Activated naive CD4-positive, alpha-beta T cell treated with anti-CD3 and anti-CD28 coated beads for 36 hours (primary cell): ENCODE data around the gene CACNA2D3. TPM values are rescaled to one million over a fixed set of nuclear protein-coding genes. Genes with fewer than 3 reads are reported as not detected.

ENCODE experiments used
- CTCF ChIA-PET: fragments of 350-600 bp; sonication (Branson Sonifier 250); formaldehyde crosslinking; loops from one replicate; lab custom pipeline; 2021; ENCODE audit warnings: antibody characterized with exemption; lab: Charles Lee
- DNase-seq: peaks from one replicate; pipeline ENCODE4 v3.0.0-alpha.2; 2020
- H3K27ac Mint-ChIP-seq: one replicate; pipeline ENCODE4 v1.8.0; 2021; ENCODE audit warnings: mild to moderate bottlenecking, mixed read lengths
- H3K27me3 Mint-ChIP-seq: one replicate; pipeline ENCODE4 v1.8.0; 2021; ENCODE audit warnings: low read depth, mixed read lengths
- H3K36me3 Mint-ChIP-seq: one replicate; pipeline ENCODE4 v1.8.0; 2021; ENCODE audit warnings: low read depth, mixed read lengths
- H3K4me1 Mint-ChIP-seq: one replicate; pipeline ENCODE4 v1.8.0; 2021; ENCODE audit warnings: low read depth, mixed read lengths
- H3K4me3 Mint-ChIP-seq: one replicate; pipeline ENCODE4 v1.8.0; 2021; ENCODE audit warnings: mild to moderate bottlenecking, moderate library complexity, mixed read lengths
- H3K9me3 Mint-ChIP-seq: one replicate; pipeline ENCODE4 v1.8.0; 2021; ENCODE audit warnings: mixed read lengths
- intact Hi-C: fragments of 100-400 bp; cut with micrococcal nuclease; formaldehyde crosslinking; loops from one replicate; pipeline ENCODE4 v1.15.1; 2023
- total RNA-seq, 2 experiments: library from RNA; stranded (reverse); gene quantifications; one replicate each; pipeline ENCODE4 v1.2.3, GENCODE V29; 2021

Gene CACNA2D3
- total RNA-seq, 2 experiments from 2014 or later: not detected

DNA sequence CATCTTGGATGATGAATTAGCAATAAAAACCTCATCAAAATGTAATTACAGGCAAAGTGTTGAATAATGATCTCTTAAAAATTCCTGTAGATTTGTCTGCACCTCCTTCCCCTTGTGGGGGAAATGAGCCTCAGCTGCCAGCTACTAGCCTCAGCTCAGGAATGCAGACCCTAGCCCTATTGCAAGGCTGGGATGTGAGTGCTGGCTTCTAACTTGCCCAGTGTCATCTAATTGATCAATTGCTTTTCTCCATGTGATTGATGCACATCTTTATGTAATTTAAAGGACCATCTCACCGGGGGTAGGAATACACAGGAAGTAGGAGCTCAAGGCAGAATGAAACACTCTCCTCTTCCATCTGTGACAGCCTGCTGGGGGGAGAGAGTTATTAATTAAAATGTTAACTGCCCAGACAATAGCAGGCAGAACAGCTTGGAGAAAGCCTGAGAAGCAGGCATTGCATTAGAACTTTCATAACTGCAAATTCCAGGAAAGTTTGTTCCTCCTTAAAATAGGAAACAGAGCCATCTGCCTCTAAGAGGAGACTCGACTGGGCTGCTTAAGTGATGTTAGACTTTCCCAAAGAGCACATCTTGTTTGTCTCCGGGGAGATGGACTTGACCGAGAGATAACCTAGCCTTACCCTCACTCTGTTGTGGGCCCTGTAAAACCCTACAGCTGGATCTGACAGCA lies 735.9 kb downstream of the CACNA2D3 start:
- Mint-ChIP-seq H3K27ac (no peak overlapping the region), H3K27me3 (peaks cover 3% of the 10 kb centered on the region), H3K4me1 (no peaks in the 10 kb centered on the region), H3K4me3 (no peak overlapping the region), H3K36me3 (no peaks in the 10 kb centered on the region), H3K9me3 (no peaks in the 10 kb centered on the region)
- intact Hi-C loops: loop anchor here (10.0 kb wide), 1 partner anchor 887 kb away; no protein-coding TSS in a partner anchor
- DNase-seq: no peak
- CTCF ChIA-PET: no interaction called here

DNA sequence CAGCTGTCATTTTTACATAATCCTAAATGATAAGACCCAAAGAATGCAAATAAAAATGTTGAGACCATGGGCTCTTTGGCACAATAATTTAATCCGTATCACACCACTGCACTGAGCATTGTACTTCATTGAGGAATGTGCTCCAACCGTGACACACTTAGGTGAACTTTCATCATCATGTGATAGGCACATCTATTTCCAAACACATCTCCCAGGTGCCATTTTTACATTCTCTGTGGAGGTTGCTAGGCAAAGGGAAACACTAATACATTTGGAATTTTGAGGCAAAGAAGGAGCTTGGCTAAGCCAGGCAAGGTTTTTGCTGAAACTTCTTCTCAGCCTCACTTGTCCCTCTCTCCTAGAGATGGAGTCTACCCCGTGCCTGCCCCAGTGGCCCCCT lies 736.8 kb downstream of the CACNA2D3 start:
- H3K27ac Mint-ChIP-seq: no peak overlapping the region

DNA sequence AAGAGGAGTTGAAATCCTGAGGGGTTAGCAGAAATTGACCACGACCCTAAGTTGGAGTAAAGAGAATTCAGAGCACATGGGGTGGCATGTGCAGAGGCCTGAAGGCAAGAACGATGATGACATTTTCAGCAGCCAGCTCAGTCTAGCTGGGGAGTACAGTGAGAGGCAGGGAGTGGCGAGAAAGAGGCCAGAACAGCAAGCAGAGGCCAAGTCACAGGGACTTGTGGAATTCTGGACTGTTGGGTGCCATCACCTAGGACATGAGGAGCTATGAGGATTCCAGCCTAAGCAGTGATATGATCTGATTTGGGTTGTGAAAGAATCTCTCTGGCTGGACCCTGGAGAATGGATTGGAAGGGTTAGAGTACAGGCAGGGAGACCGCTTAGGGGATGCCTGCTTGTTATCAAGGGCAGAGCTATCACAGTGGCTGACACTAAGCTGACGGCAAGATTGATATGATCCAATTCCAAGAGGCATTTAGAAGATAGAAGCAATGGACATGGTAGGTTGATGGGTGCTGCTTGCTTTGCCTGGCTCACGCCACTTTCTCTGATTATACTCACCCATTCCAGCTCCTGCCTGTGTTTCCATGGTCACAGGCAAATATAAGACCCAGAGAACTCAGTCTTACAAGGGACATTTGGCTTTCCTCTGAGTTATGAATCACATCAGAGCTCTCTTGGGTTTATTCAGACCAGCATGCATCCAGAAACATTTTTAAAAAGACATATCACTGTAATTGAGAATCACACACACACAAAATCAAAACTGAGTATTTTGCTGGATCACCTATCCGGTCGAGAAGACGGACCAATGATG lies 739.1 kb downstream of the CACNA2D3 start:
- Mint-ChIP-seq H3K4me1 (no peaks in the 10 kb centered on the region), H3K36me3 (no peaks in the 10 kb centered on the region), H3K9me3 (no peaks in the 10 kb centered on the region), H3K27ac (no peak overlapping the region), H3K27me3 (peaks cover 7% of the 10 kb centered on the region), H3K4me3 (no peak overlapping the region)
- CTCF ChIA-PET: no interaction called here
- intact Hi-C loops: no loop called here
- DNase-seq: no peak

More for the DNA sequence above, 736.8 kb downstream of the CACNA2D3 start:
- Mint-ChIP-seq H3K36me3 (no peaks in the 10 kb centered on the region), H3K27me3 (peaks cover 6% of the 10 kb centered on the region), H3K4me3 (no peak overlapping the region), H3K9me3 (no peaks in the 10 kb centered on the region), H3K4me1 (no peaks in the 10 kb centered on the region)
- no peak for DNase-seq
- intact Hi-C loops: loop anchor here (10.0 kb wide), 1 partner anchor 886 kb away; no protein-coding TSS in a partner anchor
- CTCF ChIA-PET: no interaction called here

DNA sequence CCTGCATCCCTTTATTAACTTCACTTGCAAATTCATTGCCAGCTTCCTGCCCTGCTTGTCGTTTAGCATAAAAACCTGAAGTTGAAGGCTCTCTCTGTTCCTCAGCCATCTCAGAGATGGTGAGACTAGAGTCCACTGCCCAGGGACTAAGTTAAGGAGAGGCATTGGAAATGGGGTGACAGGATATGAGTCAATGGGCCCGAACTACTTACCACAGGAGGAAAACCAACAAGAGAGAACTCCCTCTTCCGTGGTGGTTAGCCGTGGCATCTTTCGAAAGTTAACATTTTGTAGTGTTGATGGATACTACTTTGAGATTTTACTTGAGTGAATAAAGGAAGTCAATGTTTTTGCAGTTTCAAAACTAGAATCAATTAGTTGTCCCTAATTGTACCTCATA lies 740.2 kb downstream of the CACNA2D3 start:
- H3K36me3 Mint-ChIP-seq: no peaks in the 10 kb centered on the region
- no peaks in the 10 kb centered on the region for H3K4me1 Mint-ChIP-seq
- intact Hi-C loops: no loop called here
- CTCF ChIA-PET: no interaction called here
- DNase-seq: no peak
- no peak overlapping the region for H3K27ac Mint-ChIP-seq
- H3K4me3 Mint-ChIP-seq: no peak overlapping the region
- H3K27me3 Mint-ChIP-seq: peaks cover 6% of the 10 kb centered on the region
- H3K9me3 Mint-ChIP-seq: peaks cover under 1% of the 10 kb centered on the region

DNA sequence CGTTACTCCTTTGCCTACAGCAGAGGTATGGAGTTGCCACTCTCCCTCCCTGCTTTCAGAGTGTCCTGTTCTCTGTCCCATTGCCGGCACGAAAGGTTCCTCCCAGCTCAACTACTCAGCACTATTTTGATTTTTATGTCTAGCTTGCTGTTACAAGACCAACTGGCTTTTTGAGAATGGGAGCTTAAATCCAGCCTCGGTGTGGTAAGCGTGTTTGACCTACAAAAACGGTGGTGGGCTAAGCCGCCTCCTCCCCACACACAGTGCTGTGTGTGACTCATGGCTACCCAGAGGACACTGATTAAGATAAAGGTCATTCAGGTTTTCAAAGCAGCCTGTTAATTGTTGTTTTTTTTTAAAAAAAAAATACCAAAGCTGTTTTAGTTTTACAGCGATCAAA lies 741.0 kb downstream of the CACNA2D3 start:
- no peak overlapping the region for H3K27ac Mint-ChIP-seq
- no peak overlapping the region for H3K4me3 Mint-ChIP-seq
- DNase-seq: no peak
- H3K27me3 Mint-ChIP-seq: peaks cover 6% of the 10 kb centered on the region
- CTCF ChIA-PET: no interaction called here
- peaks cover 2% of the 10 kb centered on the region for H3K9me3 Mint-ChIP-seq
- no peaks in the 10 kb centered on the region for H3K4me1 Mint-ChIP-seq
- H3K36me3 Mint-ChIP-seq: no peaks in the 10 kb centered on the region
- intact Hi-C loops: no loop called here

DNA sequence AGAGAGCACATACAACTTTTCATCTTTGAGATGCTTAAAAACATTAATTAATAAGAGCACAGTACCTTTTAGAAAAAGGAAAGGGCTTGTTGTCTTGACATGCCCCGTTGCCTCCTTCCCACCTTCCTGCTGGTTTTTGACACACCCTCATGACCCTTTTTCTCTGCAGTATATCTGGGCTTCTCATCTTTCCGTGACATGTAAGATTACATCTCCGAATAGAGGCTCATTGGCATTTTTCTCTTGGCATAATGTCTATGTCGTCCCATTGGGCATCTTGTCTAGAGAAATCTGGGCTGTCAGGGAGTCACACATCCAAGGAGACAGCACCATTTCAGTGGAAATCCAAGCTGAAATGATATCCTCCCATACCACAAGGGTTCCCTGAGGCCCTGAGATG lies 741.4 kb downstream of the CACNA2D3 start:
- intact Hi-C loops: no loop called here
- no peak overlapping the region for H3K4me3 Mint-ChIP-seq
- H3K27me3 Mint-ChIP-seq: peaks cover 6% of the 10 kb centered on the region
- H3K4me1 Mint-ChIP-seq: no peaks in the 10 kb centered on the region
- H3K36me3 Mint-ChIP-seq: no peaks in the 10 kb centered on the region
- H3K27ac Mint-ChIP-seq: no peak overlapping the region
- H3K9me3 Mint-ChIP-seq: peaks cover 2% of the 10 kb centered on the region
- DNase-seq: no peak
- CTCF ChIA-PET: no interaction called here

DNA sequence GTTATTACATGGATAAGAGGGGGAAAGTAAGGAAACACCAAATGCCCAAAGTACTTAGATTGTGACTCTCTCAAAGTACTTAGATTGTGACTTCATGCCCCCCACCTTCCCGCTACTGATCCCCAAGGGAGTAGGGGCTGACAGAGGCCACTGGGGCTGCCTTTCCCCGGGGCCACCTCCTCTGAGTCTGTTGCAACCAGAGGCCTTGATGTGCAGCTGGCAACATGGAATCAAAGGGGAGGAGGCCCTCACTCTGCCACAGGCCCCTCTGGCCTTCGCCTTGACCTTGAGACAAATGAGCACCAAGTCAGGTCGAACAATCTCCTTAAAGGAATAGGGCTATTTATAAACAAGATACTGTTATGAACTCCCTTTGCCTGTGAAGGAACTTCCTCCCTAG lies 743.0 kb downstream of the CACNA2D3 start:
- peaks cover 2% of the 10 kb centered on the region for H3K9me3 Mint-ChIP-seq
- intact Hi-C loops: no loop called here
- no peak overlapping the region for H3K4me3 Mint-ChIP-seq
- H3K4me1 Mint-ChIP-seq: no peaks in the 10 kb centered on the region
- H3K27ac Mint-ChIP-seq: no peak overlapping the region
- no peak for DNase-seq
- peaks cover 6% of the 10 kb centered on the region for H3K27me3 Mint-ChIP-seq
- CTCF ChIA-PET: no interaction called here
- H3K36me3 Mint-ChIP-seq: no peaks in the 10 kb centered on the region

DNA sequence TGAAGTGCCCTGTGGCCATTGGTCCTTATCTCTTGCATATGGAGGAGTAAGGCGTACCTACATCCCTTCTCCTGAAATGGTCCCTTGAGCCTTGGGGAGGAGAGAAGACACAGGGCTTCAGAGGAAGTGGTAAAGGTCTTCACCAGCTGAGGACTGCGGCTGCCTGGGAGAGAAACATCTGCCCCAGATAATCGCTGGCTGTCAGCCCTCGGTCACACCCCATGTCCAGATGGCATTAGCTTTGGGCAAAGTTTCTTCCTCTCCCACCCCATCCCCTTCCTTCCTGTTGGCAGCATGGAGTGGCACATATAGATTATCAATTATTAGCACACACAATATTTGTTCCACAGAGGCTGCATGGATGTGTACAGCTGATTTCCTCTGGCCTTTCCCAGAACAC lies 743.9 kb downstream of the CACNA2D3 start:
- DNase-seq: no peak
- Mint-ChIP-seq H3K27me3 (peaks cover 6% of the 10 kb centered on the region), H3K36me3 (no peaks in the 10 kb centered on the region), H3K4me3 (no peak overlapping the region), H3K9me3 (peaks cover 2% of the 10 kb centered on the region), H3K27ac (no peak overlapping the region), H3K4me1 (no peaks in the 10 kb centered on the region)
- CTCF ChIA-PET: interaction anchor here (0.5 kb wide), 1 partner anchor 33 kb away, joined by 3 read pairs; no protein-coding TSS in a partner anchor
- intact Hi-C loops: no loop called here

DNA sequence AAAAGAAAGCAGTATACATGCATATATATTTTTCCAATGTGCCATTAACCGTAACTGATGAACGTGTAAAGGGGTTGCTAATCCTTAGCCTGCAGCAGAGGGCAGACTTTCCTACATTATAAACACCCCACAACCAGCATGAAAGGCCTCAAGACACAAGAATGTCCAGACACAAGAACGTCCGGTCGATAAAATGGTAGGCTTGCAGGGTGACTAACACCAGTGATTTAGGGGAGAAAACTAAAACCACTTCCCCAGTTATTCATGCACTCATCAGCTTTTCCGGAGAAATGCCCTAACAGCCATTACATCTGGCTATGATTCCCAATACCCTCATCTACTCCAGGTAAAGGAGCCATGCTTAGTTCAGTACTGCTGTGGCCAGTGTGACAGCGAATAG lies 748.1 kb downstream of the CACNA2D3 start:
- no peak for DNase-seq
- no peak overlapping the region for H3K4me3 Mint-ChIP-seq
- H3K4me1 Mint-ChIP-seq: no peaks in the 10 kb centered on the region
- CTCF ChIA-PET: no interaction called here
- peaks cover 2% of the 10 kb centered on the region for H3K27me3 Mint-ChIP-seq
- peaks cover 2% of the 10 kb centered on the region for H3K9me3 Mint-ChIP-seq
- no peaks in the 10 kb centered on the region for H3K36me3 Mint-ChIP-seq
- intact Hi-C loops: no loop called here
- H3K27ac Mint-ChIP-seq: no peak overlapping the region

DNA sequence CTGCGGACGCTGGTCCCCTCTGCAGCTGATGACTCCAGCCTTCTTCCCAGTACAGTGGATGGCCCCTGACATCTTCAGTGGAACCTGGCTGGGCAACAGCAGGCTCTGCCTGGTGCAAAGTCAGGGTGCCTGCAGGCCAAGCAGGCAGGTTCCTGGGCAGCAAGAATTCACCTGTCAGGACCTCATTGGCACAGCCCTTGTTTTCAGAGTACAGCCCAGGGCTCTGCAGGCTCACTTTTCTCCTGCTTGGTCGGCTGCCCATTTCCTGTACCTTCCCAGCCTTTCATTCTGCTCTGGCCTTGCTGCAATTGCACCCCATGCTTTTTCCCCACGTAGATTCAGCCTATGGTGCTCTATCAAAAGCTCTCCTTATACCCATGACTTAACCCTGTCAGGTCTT lies 749.5 kb downstream of the CACNA2D3 start:
- Mint-ChIP-seq H3K4me1 (no peaks in the 10 kb centered on the region), H3K4me3 (no peak overlapping the region), H3K9me3 (peaks cover 2% of the 10 kb centered on the region), H3K36me3 (no peaks in the 10 kb centered on the region), H3K27me3 (peaks cover 4% of the 10 kb centered on the region), H3K27ac (no peak overlapping the region)
- intact Hi-C loops: no loop called here
- CTCF ChIA-PET: no interaction called here
- DNase-seq: no peak

DNA sequence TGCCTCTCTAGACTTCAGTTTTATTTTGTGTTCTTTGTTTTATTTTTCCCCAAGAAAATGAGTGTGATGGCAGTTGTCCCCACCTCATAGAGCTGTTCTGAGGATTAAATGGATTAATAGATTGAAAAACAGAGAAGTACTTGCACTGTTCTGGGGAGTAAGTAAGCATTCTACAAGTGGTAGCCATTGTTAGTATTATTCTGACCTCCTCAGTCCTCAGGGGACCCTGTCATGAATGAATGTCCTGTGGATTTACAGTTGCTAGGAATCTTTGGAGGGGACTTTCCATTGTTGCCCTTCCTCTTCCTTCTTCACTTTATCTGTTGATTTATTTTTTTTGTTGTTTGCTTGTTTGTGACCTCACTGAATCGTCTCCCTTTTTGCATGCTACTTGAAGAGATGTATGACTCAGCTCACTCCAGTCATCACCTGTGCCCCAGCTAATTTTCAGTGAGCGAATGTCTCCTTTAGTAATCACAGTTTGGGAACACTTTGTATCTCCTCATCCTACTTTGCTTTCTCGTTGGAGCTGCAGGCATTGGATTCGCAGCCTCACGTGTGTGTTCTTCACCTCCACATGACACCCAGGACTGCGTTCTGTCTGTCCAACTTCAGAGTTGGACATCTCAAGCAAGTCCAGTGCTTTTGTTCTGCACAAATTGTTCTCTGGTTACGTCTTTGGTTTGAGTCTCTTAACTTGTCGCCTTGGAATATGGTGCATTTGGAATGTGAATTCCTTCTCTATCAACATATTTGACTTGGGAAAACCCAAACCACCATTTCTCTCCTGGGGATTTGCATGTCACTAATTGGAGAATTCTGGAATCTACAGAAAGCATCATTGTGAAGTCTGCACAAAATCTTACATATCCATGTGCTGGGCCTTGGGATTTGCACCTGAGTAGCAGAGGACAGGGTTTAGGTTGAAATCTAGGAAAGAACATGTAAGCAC lies 751.0 kb downstream of the CACNA2D3 start:
- intact Hi-C loops: no loop called here
- no peak for DNase-seq
- peaks cover 4% of the 10 kb centered on the region for H3K27me3 Mint-ChIP-seq
- CTCF ChIA-PET: no interaction called here
- no peak overlapping the region for H3K4me3 Mint-ChIP-seq
- H3K9me3 Mint-ChIP-seq: peaks cover 4% of the 10 kb centered on the region
- H3K27ac Mint-ChIP-seq: no peak overlapping the region
- no peaks in the 10 kb centered on the region for H3K4me1 Mint-ChIP-seq
- no peaks in the 10 kb centered on the region for H3K36me3 Mint-ChIP-seq
